GM18517 (cell line): ENCODE results near the gene PLA2G2E.

ENCODE experiments used
- ATAC-seq: cut with Tn5 transposase; IDR thresholded peaks from one replicate; pipeline ENCODE4 v1.9.1; 2021; ENCODE audit warnings: mild to moderate bottlenecking, moderate library complexity; ENCODE audit not compliant: unreplicated experiment

The PLA2G2E gene, protein sequence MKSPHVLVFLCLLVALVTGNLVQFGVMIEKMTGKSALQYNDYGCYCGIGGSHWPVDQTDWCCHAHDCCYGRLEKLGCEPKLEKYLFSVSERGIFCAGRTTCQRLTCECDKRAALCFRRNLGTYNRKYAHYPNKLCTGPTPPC

DNA sequence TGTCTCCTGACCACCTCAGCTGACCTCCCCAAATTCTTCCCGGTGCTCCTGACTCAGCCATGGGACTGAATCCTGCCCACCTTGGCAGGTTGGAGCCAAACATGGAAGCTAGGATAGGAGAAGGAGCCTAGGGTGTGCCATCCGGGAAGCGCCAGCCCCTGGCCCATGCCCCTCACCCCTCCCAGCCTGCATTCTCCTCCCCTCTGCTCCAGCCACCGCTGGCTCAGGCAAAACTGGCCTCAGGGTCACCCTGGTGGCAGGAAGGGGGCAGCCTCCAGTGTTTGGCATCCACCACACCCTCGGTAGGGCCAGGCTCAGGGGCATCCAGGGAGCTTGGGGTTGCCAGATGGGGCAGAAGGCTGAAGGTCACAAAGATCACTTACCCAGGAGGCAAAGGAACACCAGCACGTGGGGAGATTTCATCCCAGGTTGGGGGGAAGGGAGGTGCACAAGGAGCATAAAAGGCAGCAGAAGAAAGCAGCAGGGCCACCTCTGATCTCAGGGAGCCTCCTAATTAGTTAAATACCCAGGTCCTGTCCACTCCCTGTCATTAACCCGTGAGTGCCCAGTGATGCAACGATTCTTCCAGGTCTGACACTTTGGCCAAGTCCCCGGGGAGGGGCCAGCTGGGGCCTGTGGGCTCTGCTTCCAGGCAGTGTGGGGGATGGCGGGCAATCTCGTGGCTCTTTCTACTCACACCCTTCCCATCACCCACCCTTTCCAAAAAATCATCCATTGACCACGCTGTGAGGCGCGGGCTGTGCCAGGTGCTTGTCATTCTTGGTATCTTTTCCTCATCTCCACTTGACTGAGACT, at the start of gene PLA2G2E:
Gene PLA2G2E, minus strand, starts transcription at position 481 of the 816 bp plus-strand sequence. Its CDS starts 58 bp downstream, at position 423.
- no peak for ATAC-seq

DNA sequence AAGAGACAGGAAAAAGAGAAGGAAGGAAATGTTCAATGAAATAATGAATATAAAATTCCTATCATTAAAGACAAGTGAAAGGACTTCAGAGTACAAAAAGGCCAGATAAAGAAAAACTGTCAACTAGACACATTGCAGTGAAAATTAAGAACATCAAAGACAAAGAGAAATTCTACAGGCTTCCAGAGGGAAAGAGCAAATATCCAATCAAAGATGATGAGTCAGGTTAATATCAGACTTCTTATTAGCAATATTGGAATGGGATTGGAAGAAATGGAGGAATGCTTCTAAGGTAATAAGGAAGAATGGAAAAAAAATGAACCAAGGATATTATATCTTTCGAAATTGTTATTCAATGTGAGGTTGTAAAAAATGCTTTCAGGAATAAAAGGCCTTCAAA, 48.2 kb upstream of the PLA2G2E start:
- ATAC-seq, result no peak

DNA sequence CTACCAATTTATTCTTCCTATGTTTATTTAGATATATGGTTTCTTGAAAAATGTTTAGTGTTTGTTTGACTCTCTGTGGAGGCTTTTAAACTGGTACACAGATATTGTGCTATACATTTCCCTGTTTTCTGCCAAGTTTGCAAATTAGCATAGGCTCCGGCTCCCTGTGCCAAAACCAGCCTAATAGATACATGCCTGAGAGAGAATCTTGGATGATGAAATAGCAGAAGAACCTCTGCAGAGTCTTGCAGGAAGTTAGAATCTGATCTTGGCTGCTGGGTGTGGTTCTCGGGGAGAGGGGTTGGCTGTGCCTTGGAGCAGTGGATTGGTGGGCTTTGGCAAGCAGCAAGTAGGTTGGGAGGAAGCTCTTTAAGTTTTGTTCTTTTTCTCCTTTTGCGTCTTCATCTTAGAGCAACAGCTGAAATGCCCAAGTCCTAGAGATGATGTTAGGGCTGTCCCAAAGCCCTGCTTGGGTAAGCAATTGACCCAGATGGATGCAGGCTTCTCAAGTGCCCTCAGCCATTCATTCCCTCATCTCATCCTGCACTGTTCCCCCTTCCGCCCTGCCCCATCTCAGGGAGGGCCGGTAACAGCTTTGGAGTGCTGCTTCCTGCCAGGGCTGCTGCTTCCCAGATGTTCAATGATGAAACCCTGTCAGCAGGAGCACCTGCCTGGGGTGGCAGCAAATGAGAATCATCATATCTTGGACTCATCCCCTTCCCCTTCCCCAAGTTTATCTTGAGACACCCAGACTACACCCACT, 46.7 kb upstream of the PLA2G2E start:
- no peak for ATAC-seq

DNA sequence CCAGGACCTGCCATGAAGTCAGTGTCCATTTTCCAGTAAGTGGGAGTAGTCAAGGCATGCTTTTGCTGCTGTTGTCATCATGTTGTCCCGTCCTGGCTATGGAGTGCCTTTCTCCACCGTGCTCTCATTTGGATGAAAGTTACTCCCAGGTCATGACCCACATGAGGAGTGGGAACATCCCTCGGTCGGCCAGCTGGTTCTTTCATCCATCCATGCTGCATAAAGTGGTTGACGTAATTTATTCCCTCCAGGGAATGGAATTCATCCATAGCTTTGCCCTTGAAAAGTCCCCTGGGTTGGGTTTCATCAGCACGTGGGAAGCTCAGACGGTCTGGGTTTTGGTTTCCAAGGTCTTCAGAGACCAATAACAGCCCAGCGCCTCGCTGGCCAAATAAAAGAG, 44.4 kb upstream of the PLA2G2E start:
- ATAC-seq, result no peak

DNA sequence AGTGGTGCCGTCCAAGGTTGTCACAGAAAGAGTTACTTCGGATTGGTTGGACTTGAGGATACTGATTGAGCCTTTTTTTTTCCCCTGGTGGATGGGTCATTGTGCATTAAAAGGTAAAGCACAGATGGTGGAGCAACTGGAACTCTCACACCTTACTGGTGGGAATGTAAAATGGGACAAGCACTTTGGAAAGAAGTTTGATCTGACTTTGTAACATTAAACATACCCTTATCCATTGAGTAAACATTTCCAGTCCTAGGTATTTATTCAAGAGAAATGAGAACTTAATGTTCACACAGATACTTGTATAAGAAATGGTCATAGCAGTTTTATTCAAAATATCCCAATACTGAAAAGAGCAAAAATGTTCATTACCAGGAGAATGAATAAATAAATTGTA, 41.1 kb upstream of the PLA2G2E start:
- no peak for ATAC-seq

DNA sequence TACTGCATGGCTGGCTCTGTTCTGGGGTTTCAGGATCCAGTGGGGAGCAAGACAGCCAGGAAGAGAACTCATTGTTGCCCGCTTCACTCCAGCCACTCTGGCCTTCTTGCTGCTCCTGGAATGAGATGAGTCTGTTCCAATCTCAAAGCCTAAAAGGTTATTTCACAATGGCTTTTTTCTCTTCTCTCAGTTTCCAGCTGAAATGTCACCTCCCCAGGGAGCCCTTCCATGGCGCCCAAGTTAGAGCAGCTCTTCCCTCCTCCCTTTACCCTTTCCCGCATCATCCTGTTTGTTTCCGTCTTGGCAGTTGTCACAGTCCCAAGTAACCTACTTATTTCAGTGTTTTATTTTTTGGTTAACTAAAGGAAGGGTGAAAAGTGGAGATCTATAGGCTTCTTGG, 40.2 kb upstream of the PLA2G2E start:
- no peak for ATAC-seq

DNA sequence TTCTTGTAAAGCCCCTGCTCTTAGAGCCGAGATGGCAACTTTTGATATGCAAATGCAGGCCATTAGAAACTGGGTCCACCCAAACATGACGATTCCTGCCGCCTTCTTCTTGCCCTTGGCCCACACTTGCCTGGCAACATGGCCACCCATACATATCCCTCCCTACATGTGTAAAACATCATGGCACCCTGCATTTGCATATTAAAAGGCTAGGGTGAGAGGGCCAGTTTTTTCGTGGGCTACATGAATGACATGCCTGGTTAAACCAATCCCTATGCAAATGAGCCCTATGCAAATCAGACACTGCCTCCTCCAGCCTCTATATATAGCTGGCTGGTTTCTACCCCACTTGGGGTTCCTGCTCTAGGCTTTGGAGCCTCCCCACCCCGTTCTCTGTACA, 37.2 kb upstream of the PLA2G2E start:
- no peak for ATAC-seq

DNA sequence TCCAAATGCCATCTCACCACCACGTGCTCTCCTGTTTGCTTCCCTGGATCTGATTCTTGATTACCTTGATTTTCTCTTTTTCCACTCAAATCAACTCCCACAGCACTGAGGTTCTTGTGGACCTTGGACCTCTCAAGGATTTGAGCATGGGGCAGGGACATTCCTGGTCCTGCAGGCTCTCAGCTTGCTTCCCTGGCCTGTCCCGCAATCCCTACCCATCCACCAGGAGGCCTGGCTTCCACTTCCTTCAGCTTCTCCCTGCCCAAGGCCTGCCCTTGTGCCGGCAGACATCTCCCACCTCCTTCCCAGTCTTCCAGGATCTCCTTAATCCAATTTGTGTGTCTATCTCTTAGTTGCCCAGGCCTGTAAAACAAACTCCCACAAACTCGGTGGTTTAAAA, 34.4 kb upstream of the PLA2G2E start:
- no peak for ATAC-seq

DNA sequence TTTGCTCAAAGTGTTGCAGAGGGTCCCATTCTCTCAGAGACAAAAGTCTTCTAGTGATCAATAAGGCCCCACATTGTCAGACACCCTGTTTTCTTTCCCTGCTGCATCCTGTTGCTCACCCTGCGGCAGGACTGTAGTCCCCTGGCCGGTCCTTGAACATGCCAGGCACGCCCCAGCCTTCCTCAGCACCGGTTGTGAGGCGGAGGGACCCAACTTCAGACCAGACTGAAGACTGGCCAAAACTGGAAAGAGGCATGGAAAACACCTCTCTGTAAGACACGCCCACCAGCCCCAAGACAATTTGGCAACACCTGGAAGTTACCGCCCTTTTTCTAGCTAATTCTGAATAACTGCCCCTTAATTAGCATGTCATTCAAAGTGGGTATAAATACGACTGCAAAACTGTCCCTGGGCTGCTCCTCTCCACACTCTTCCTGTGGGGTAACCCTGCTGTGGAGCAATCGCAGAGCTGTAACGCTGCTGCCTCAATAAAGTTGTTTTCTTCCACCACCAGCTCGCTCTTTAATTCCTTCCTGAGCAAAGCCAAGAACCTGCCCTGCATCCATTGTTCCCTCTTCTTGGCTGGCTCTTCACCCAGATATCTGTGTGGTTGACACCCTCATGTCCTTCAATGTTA, 32.2 kb upstream of the PLA2G2E start:
- no peak for ATAC-seq

DNA sequence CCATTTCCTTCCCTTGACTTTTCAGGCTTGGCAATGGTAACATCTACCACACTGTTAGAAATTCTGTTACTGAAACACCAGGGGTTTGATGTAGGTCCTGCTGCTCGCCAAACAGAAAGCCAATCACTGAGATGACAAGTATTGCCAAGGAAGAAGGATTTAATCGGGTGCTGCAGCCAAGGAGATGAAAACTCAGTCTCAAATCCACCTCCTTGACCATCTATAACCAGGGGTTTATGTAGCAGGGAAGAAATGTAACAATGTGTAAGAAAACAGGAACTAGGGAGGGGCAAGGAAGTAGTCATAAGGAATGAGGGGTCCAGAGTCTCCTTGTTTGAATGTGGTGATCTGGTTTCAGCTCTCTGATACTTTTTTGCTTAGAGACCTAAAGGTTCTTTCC, 30.6 kb upstream of the PLA2G2E start:
- no peak for ATAC-seq

DNA sequence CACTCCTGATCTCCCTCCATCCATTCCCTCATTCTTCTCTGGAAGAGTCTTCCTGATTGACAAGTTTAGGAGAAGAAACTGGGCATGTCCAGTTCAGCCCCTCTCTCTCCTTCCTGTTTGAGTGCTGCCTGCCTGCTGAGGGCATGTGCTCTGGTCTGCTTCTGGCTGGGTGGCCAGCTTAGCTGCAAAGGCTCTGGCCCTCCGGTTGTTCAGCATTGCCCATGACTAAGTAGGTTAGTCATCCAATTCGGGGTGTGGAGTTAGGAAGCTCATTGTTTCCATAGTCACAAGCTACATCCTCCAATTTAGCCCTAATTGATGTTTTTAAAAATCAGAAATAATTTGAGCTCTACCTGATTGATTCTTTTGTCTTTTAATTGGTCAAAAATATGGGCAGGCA, 25.6 kb upstream of the PLA2G2E start:
- ATAC-seq, result no peak

DNA sequence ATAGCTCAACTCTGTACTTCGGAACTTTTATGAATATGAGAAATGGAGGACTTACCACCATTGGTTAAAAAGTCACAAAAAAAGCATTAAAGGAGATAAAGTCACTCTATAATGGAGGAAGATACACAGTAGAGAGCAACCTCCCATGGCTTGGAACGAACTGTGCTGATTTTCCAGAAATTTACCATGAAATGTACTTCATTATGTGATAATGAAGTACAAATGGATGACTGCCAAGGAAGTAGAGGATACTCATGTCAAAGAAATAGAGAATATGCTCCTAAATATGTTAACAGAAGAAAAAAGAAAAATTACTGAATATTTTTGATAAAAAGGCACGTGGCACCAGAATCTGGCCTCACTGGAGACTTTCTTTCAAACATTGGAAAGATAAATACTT, 23.6 kb upstream of the PLA2G2E start:
- no peak for ATAC-seq

DNA sequence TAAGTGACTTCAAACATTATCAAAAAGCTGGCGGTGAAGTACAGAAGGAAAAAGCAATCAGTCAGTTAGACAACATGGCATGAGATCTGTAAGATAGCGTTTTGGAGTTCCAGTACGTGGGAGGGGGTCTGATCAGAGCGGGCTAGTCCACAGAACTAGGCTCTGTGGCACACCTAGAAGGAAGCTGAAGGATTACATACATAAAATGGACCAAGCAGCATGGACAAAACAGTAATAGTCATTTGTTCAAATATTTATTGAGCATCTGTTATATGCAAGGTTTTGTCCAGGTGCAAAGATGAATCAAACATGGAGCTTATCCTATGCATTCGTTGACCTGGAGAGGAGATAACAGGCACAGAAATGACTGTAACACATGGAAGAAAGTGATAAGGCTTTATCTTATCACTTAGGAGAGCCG, 22.9 kb upstream of the PLA2G2E start:
- ATAC-seq, result no peak

DNA sequence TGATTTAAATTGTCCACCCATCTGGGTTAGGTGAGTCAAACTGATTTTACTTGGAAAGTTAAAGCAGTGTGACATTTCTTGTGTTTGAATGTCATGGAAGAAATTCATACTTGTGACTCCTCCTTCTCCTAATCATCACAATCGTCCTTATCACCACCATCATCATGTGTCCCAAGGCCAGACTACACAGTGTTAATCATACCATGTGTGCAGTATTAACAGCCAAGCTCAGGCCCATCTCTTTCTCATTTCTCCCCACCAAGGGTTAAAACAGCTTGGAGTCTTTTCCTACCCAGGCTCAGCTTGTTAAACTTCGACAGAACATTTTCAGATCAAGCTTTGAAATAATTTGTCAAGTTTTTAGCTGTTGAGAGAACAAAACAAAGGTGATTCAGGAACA, 22.5 kb upstream of the PLA2G2E start:
- no peak for ATAC-seq

DNA sequence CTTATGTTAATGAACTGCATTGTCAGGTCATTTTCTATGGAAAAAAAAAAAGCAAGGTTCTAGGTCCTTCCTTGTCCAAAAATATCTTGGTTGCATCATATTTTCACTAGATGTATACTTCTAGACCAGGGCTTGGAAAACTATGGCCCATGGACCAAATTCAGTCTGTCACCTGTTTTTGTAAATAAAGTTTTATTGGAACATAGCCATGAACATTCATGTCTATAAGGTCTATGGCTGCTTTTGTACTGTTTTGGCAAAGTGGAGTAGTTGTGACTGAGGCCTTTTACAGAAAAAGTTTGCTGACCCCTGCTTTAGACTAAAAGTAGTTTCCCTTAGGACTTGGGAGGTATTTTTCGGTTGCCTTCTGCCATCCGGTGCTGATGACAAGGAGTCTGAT, 19.2 kb upstream of the PLA2G2E start:
- ATAC-seq, result no peak

DNA sequence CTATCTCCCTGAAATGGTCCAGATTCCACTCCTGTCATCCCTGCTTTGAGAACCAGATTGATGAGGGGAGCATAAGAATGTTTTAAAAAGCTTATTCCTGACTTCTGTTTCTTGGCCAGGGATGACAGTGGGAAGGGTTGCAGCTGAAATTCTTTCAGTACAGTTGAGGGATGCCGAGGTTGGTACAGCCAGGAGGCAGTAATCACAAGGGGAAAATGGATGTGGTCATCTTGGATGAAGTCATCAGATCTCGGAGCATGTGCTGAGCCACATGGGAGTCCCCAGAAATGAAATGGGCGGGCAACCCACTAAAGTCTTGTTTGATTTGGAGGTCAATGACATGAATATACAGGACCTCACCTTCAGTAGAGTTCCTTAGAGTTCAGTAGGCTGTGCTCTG, 18.7 kb upstream of the PLA2G2E start:
- ATAC-seq, result no peak

DNA sequence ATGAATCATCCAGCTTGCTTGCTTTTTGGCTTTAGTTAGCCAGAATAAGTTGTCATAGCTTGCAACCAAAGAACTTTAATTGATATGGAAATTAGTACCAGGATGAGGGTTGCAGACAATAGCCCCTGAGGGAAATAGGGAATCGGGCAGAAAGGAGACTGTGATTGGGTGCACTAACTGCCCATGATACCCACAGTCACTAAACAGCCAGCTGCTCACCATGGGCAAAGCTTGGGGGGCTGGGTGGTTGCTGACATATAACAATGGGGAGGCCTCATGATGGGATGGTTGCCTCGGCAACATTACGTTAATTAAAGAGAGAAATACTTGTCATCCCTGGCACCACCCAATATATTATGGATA, 17.8 kb upstream of the PLA2G2E start:
- ATAC-seq, result no peak

DNA sequence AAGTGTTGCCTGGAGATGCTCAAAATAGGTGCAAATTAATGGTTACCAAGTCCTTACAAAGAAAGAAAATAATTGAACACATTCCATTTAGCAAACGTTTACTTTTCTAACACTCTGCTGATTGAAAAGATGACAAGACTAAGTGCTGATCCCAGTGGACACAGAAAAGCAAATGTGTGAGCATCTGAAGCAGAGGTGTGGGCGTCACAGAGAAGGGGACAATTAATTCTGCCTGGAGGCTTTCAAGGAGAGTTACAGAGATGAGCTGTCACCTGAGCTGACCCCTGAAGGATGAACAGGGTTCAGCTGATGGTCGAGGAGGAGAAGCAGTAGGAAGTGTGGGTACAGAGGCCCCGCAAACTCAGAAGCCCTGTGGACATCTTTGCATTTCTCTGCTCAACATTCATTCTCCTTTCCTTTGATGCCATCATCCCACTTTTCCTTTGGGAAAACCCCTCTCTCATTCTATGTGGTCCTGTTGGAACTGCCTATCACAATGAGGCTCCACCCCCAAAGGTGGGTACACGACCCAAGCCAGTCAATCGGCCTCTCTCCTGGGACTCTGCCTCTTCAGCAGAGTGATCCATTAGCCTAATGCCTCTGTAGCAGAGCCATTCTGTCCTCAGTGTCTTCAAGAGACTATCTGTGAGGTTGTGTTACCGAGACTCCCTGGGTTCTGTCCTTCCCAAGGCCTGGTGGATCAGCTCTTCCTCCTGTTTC, 17.2 kb upstream of the PLA2G2E start:
- ATAC-seq, result no peak

DNA sequence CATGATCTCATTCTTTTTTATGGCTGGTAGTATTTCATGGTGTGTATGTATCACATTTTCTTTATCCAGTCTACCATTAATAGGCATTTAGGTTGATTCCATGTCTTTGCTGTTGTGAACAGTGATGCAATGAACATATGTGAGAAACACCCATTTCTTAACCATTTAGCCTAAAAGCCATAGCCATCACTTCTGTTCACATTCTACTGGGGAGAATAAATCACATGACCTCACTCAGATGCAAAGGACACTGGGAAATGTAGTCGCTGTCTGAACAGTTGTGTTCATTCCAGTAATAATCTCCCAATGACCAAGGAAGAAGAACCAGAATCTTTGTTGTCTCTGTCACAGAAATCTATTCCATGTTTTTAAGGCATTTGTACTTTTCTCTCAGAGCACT, 15.1 kb upstream of the PLA2G2E start:
- ATAC-seq, result no peak

DNA sequence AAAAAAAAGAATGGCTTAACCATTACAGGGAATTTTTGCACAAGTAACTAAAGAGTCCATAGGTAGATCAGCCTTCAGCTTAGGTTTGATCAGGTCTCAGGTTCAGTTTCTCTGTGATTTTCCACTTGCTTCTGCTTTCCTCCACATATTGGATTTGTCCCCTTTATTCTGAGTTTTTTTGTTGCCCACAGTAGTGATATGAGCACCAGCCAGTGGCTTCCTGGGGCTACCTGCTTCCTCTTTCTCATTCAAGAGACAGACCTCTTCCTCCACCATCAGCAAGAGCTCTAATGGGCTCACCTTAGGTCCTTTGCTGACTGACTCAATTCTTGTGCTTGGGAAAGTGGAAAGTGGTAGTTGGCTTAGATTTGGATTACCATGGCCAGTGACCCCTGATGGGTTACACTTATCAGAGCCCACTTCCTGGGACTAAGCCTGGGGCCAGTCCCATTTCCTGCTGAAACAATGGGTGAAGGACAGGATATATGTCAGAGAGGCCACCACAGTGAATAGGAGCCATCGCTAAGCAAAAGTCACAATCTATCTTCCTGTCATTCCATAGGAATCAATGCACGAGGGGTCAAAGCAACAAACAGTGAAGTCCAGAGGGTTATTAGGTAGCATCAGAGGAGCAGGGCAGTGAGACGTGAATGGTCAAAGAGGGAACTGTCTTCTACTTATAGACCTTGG, 12.8 kb upstream of the PLA2G2E start:
- no peak for ATAC-seq
